CD4-positive, alpha-beta T cell treated with Interleukin-10 for 1 hour (primary cell): ENCODE data around the gene DEFB112.

ENCODE experiments used
- DNase-seq: peaks from one replicate; pipeline ENCODE4 v3.0.0-alpha.2; 2020

Gene DEFB112

DNA sequence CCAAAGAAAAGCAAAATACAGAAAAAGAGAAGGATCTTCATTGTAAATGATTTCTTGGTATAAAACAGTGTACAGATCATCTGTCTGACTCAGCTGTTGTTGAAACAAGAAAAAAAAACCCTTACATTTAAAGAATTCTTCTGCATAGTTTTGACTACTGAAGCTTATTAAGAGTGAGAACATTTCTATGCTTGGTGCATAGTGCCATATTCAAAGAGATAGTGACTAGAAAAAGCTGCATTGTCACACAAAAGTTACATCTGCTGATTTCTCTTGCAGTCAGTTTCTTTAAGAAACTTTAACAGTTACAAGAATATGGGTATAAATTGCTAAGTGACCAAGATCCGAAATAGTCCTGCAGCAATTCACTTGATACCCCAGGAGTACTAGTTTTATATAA, at the start of gene DEFB112:
TSS of gene DEFB112 (minus strand) at position 101 of the 400 bp plus-strand sequence. CDS start at position 41, 60 bp downstream.
- no peak for DNase-seq

DNA sequence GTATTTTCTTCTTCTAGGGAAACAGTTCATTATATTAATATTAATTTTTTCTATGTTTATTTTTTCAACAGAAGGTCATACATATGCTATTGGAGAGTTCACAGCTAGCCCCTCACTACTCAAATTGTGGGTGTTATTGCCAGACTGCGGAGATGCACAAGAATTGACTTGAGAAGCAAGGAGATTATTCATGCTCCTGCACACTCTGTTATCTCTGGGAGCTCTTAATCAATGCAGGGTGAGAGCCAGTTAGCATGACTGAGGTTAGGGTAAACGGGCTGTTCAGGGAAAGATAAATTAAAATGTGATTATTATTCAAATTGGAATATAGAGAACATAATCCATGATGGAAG, 48.9 kb upstream of the DEFB112 start:
- no peak for DNase-seq

DNA sequence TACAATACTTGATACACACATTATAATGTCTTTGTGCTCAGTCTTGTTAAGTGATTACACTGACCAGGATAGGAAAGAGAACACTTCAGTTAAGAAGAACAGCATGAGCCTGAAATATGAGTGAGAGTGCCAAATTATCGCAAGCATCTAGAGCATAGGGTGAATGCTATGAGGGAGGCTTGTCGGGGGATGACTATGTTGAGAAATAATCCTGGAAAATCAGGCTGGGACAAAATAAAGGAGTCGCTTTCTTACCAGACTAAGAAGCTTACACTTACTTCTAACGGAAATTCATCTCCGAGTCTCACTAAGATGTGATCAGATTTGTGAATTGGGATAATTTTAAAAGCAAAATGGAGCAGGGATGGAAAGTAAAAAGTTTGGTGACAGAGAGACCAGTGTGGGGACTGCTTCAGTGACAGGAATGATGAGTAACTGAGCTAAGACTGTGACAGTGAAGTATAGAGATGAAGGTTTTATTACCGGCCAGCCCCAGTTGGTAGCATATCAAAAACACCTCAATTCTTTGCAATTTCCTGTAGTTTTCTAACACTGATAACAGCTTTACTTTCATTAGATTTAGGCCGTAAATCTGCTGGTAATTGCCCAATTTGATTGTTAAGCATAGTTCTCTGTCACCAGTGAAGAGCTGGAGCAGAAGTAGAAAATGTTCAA, 48.4 kb upstream of the DEFB112 start:
- DNase-seq, result no peak

DNA sequence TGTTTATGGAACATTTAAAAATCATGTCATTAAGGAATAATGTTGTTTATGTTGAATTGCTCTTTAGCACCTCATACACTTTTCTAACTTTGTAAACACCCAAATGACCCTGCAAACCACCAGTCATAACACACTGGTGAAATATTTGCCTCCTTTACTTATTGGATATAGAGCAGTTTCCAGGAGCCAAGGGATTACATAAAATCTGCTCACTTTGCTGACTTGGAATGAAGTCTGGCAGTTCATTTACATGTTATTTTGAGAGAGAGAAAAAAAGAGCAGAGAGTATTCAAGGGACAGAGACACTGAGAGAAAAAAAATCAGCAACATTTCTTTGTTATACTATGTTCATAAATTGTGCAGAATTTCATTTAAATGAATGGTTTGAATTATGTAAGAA, 46.6 kb upstream of the DEFB112 start:
- no peak for DNase-seq

DNA sequence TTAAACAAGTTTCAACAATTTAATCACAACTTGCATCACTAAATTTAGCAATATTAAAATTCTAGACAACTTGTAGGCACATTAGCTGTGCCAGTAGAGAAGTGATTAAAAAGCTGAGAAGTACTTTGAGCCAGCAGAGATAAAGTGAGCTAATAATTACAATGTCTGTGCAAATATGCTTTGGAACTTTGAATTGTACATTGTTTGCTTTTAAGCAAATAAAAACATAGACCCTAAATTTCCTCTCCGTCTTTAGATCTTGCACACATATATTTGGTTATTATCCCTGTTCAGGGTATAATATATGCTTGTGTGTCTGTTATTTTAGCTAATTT, 44.2 kb upstream of the DEFB112 start:
- no peak for DNase-seq

GRCh38 chr6:50093116-50093937, 43.6 kb upstream of the DEFB112 start:
- no peak for DNase-seq

DNA sequence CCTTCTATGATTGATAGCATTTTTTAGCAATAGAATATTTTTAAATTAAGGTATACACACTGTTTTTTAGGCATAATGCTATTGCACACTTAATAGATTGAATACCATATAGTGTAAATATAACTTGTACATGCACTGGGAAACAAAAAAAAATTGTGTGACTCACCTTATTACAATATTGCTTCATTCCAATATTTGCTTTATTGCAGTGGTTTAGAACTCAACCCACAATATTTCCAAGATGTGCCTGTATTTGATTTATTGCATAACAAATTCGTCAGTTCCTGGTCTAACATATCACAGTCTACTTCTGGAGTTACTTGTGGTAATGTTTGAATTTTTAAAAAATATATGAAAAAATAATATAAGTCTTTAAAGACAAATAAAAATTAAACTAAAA, 41.9 kb upstream of the DEFB112 start:
- DNase-seq, result no peak

DNA sequence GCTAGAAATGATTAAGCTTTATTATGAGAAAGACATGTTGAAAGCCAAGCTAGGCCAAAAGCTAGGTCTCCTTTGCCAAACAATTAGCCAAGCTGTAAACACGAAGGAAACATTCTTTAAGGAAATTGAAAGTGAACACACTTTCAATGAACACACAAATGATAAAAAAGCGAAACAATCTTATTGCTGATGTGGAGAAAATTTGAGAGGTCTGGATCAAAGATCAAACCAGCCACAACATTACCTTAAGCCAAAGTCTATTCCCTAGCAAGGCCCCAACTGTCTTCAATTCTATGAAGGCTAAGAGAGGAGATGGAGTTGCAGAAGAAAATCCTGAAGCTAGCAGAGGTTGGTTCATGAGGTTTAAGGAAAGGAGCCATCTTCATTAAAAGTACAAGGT, 40.2 kb upstream of the DEFB112 start:
- no peak for DNase-seq

DNA sequence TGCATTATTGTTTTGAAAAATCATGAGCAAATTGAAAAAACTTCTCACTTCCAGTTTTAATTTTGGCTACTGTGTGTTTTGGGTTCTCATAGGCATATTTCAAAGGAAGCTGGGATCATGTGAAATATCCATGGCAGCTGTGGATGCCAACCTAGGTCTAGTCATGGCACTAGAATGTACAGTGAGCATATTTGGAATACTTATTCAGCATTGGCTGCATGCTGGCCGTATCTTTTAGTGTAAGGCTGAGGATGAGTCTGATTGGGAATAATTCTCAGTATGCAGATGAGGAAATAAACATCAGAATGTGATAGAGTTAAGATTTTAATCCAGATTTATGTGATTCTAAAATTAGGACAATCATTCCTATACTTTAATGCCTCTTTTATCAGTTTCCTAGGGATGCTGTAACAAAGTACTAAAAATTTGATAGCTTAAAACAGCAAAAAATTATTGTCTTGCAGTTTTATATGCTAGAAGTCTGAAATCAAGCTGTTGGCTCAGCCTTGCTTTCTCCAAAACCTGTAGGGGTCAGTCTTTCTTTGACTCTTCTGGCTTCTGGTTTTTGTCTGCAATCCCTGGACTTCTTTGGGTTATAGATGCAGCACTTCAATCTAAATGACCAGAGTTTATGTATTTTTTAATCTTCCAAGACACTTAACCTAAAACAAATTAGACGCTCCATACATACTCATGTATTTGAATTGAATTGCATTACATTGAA, 37.7 kb upstream of the DEFB112 start:
- no peak for DNase-seq

- DNase-seq, result no peak
Observed at GRCh38 chr6:50077385-50077784, 27.7 kb upstream of the DEFB112 start.

DNA sequence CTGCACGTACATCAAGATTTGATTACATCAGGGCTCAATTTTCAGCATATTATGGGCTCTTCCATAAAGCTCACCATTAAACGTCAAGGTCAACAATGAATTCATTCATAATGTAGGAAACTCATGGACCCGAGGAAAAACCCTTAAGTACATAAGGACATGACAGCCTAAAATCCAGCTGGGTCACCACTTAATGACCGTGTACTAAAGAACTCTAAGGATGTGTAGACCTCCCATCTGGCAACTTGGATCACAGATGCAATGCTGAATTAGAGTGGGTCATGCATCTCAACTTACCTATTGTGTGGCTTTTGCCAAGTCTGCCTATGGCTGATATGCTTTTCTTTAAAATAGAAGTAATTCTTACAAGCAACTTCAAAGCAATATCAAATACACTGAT, 26.7 kb upstream of the DEFB112 start:
- no peak for DNase-seq

- no peak for DNase-seq
Observed at GRCh38 chr6:50071921-50072320, 22.2 kb upstream of the DEFB112 start.

GRCh38 chr6:50070101-50070500, 20.4 kb upstream of the DEFB112 start:
- no peak for DNase-seq

DNA sequence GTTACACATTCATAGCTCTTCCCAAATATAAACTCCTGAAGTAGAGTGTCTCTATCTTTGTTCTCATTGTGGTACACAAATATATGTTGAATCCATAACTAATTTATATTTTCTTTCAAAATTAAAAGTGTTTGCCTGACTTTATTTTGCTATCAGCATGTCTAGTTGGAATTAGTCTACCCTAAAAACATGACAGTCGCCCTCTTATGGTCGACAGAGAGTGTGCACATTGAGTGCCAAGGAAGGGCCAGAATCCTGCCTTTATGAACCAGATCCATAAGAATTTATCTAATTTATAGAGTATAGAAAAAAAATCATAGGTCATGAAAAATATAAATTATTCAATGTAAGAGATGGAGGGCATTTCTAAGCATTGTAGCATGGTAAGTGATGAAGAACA, 12.3 kb upstream of the DEFB112 start:
- no peak for DNase-seq

DNA sequence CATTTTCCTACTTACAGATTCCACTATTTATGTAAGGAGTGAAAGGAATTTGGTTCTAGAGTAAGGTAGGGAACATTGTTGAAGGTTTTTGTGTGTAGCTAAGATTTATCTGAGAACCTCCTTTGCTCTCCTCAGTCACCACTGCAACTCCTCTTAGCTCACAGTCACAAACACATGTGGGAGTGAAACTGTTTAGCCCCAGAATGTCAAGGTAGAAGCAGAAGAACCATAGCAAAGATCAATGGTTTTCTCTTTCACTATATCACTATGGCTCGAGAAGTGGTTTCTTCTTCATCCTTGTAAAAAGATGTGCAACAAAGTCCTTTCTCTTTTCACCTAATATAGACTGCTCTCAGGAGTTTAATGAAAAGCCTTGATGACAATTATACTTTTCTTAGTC, 6.5 kb upstream of the DEFB112 start:
- no peak for DNase-seq

DNA sequence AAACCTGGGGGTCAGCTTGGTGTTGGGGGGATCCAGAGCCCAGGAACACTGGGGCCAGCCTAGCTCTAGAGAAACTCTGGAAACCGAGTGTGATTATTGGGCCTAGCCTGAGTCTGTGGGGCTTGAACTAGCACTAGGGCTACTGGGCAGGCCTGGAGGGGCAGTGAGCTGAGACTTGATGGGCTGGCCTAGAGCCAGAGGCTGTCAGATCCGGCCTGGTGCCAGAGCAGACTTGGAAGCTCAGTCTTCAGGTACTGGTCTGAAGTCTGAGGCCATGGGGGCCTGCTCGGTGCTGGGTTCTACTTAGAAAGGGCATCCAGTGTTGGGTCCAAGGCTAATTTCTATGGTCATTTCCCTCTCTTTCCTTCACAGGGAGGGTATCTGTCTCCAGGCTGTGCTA, 2.7 kb downstream of the DEFB112 start:
- no peak for DNase-seq

DNA sequence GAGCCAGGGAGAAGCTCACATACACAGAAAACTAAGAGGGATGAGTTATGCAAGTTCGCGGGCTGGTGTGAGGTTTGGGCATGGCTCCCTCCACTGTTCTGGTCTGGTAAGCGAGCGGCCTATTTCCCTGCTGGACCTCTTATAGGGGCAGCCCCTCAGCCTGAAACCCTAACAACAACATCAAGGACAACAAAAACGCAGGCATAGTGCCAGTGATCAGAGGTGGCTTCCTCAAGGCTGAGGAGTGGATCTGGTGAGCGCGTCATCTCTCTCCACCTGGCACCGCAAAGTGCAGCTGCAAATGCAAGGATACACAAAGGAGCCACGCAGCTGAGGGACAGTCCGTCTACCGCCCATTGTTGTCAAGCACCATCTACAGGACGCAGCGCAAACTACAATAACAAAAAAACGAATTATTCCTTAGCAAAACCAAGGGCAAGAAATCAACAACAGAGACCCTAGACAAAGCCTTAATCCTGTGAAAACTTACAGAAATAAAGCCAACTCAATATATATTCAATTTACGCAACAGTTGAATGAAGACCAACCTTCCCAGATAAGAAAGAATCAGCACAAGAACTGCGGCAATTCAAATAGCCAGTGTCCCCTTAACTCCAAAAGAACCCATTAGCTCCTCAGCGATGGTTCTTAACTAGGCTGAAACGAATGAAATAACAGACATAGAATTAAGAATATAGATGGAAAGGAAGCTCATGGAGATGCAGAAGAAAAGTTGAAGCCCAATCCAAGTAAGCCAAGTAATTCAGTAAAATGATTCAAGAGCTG, 18.8 kb downstream of the DEFB112 start:
- DNase-seq, result no peak

GRCh38 chr6:50030350-50030749, 19.4 kb downstream of the DEFB112 start:
- DNase-seq, result no peak

DNA sequence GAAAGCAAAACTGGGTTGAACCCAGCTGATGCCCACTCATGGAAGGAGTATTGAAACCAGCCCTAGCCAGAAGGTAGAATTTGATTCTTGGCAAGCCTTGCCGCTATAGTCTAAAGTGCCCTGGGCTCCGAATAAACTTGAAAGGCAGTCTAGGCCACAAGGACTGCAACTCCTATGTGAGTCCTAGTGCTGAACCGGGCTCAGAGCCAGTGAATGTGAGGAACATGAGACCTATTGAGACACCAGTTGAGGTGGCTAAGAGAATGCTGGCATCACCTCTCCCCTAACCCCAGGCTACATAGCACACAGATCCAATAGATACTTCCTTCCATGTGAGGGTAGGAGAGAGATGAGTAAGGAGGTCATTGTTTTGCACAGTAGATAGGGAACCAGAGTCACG, 24.5 kb downstream of the DEFB112 start:
- DNase-seq, result no peak

- DNase-seq, result no peak
Observed at GRCh38 chr6:50021894-50022293, 27.8 kb downstream of the DEFB112 start, which contains the start of gene DEFB110. TSS of gene DEFB110 (minus strand) at chr6:50021994. CDS start at chr6:50021935, 59 bp downstream.

- DNase-seq, result no peak
Observed at GRCh38 chr6:50007819-50008218, 41.9 kb downstream of the DEFB112 start.

DNA sequence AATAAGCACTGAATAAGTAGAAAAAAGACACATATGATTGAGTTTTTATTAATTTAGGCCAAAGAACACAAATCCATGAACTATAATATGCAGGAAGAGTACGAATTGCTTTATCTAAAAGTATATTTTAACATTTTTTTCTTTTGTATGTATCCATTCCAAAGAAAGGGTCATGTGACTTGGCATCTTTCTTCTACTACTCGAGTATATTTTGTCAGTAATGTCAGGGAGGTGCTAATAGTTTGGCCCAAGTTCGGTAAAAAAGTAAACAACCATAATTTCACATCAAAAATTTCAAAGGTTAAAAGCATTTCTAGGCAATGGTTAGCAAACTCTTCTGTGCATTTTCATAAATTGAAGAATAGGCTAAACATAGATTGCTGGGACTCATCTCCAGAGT, 46.6 kb downstream of the DEFB112 start:
- DNase-seq, result no peak

DNA sequence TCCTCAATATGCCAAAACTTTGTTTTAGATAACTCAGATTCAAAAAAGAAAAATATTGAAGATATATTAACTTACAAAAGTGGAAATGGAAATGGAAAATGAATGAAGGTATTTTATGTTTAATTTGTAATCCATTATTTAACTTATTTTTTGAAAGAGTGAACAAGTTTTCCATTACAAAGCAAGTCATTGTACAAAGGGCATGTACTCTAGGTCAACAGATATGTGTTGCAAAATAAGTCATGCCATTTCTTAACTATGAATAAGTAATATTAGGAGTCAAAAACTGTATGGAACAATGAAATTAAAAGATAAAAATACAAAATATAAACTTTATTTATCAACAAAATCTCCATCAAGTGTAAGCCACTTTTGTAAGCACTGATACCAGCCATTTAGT, 54.5 kb downstream of the DEFB112 start:
- no peak for DNase-seq
